Measurements from ENCODE around the gene GALNT10. TPM values are rescaled to one million over a fixed set of nuclear protein-coding genes. Genes with fewer than 3 reads are reported as not detected.

The GALNT10 gene
- total RNA-seq, 1 experiment from 2014 or later: 22.9 TPM

- Mint-ChIP-seq H3K4me3 (no peak overlapping the region), H3K27ac (0 out of 2 replicates have a peak overlapping the region, but pooled peaks have one; percentile 41), H3K36me3 (peaks cover 6% of the 10 kb centered on the region; the same call in 1 of the 2 replicates), H3K9me3 (no peaks in the 10 kb centered on the region), H3K27me3 (ENCODE audit: low read depth) (peaks cover 7% of the 10 kb centered on the region), H3K4me1 (peaks cover 7% of the 10 kb centered on the region)
- TF ChIP-seq GTF2I (CRISPR knock-in tag; conservative IDR thresholded peaks at IDR 0.05) (no peak), ZNF671 (CRISPR knock-in tag; IDR thresholded peaks at IDR 0.05) (no peak), ZNF425 (CRISPR knock-in tag; conservative IDR thresholded peaks at IDR 0.05) (no peak), JUN (CRISPR knock-in tag; IDR thresholded peaks at IDR 0.05) (no peak), IRF1 (CRISPR knock-in tag; IDR thresholded peaks at IDR 0.05) (no peak), NR3C1 (CRISPR knock-in tag; conservative IDR thresholded peaks at IDR 0.05; ENCODE audit: low read depth) (no peak), GABPB1 (CRISPR knock-in tag; IDR thresholded peaks at IDR 0.05) (no peak), ZNF281 (CRISPR knock-in tag; IDR thresholded peaks at IDR 0.05) (no peak), MXD4 (CRISPR knock-in tag; IDR thresholded peaks at IDR 0.05; ENCODE audit: borderline replicate concordance) (no peak), E2F1 (CRISPR knock-in tag; IDR thresholded peaks at IDR 0.05) (no peak), ATF1 (CRISPR knock-in tag; IDR thresholded peaks at IDR 0.05) (no peak)
- TF ChIP-seq, protein P1, sequence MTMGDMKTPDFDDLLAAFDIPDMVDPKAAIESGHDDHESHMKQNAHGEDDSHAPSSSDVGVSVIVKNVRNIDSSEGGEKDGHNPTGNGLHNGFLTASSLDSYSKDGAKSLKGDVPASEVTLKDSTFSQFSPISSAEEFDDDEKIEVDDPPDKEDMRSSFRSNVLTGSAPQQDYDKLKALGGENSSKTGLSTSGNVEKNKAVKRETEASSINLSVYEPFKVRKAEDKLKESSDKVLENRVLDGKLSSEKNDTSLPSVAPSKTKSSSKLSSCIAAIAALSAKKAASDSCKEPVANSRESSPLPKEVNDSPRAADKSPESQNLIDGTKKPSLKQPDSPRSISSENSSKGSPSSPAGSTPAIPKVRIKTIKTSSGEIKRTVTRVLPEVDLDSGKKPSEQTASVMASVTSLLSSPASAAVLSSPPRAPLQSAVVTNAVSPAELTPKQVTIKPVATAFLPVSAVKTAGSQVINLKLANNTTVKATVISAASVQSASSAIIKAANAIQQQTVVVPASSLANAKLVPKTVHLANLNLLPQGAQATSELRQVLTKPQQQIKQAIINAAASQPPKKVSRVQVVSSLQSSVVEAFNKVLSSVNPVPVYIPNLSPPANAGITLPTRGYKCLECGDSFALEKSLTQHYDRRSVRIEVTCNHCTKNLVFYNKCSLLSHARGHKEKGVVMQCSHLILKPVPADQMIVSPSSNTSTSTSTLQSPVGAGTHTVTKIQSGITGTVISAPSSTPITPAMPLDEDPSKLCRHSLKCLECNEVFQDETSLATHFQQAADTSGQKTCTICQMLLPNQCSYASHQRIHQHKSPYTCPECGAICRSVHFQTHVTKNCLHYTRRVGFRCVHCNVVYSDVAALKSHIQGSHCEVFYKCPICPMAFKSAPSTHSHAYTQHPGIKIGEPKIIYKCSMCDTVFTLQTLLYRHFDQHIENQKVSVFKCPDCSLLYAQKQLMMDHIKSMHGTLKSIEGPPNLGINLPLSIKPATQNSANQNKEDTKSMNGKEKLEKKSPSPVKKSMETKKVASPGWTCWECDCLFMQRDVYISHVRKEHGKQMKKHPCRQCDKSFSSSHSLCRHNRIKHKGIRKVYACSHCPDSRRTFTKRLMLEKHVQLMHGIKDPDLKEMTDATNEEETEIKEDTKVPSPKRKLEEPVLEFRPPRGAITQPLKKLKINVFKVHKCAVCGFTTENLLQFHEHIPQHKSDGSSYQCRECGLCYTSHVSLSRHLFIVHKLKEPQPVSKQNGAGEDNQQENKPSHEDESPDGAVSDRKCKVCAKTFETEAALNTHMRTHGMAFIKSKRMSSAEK (CRISPR knock-in tag; IDR thresholded peaks at IDR 0.05; ENCODE audit: borderline replicate concordance): no peak
- TF ChIP-seq, protein P2, sequence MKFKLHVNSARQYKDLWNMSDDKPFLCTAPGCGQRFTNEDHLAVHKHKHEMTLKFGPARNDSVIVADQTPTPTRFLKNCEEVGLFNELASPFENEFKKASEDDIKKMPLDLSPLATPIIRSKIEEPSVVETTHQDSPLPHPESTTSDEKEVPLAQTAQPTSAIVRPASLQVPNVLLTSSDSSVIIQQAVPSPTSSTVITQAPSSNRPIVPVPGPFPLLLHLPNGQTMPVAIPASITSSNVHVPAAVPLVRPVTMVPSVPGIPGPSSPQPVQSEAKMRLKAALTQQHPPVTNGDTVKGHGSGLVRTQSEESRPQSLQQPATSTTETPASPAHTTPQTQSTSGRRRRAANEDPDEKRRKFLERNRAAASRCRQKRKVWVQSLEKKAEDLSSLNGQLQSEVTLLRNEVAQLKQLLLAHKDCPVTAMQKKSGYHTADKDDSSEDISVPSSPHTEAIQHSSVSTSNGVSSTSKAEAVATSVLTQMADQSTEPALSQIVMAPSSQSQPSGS (CRISPR knock-in tag; IDR thresholded peaks at IDR 0.05; ENCODE audit: borderline replicate concordance, low read depth): no peak
- TF ChIP-seq, protein P3, sequence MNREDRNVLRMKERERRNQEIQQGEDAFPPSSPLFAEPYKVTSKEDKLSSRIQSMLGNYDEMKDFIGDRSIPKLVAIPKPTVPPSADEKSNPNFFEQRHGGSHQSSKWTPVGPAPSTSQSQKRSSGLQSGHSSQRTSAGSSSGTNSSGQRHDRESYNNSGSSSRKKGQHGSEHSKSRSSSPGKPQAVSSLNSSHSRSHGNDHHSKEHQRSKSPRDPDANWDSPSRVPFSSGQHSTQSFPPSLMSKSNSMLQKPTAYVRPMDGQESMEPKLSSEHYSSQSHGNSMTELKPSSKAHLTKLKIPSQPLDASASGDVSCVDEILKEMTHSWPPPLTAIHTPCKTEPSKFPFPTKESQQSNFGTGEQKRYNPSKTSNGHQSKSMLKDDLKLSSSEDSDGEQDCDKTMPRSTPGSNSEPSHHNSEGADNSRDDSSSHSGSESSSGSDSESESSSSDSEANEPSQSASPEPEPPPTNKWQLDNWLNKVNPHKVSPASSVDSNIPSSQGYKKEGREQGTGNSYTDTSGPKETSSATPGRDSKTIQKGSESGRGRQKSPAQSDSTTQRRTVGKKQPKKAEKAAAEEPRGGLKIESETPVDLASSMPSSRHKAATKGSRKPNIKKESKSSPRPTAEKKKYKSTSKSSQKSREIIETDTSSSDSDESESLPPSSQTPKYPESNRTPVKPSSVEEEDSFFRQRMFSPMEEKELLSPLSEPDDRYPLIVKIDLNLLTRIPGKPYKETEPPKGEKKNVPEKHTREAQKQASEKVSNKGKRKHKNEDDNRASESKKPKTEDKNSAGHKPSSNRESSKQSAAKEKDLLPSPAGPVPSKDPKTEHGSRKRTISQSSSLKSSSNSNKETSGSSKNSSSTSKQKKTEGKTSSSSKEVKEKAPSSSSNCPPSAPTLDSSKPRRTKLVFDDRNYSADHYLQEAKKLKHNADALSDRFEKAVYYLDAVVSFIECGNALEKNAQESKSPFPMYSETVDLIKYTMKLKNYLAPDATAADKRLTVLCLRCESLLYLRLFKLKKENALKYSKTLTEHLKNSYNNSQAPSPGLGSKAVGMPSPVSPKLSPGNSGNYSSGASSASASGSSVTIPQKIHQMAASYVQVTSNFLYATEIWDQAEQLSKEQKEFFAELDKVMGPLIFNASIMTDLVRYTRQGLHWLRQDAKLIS (CRISPR knock-in tag; IDR thresholded peaks at IDR 0.05; ENCODE audit: borderline replicate concordance): no peak
- ChIA-PET POLR2A (interaction anchor here (1.2 kb wide), 1 partner anchor 59 kb away, joined by 3 read pairs; no protein-coding TSS in a partner anchor), CTCF (interaction anchor here (0.6 to 4.3 kb wide), 17 partner anchors 9 to 486 kb away, joined by 3 to 41 read pairs (median 5); partner anchors contain the start of gene SAP30L)
- DNase-seq (ENCODE audit: low spot score) (peak; percentile 49), ATAC-seq (peak; percentile 93)
Measured at GRCh38 chr5:154461531-154461930, 271.0 kb downstream of the GALNT10 start.

All from WTC11 (cell line).